PFSK-1 (cell line): ENCODE data around the gene CD4.

ENCODE experiments used
- FOXP2 ChIP-seq: optimal IDR thresholded peaks from 2 replicates; pipeline ENCODE3; 2011; ENCODE audit warnings: borderline replicate concordance, control low read depth, inconsistent platforms; ENCODE audit not compliant: insufficient read depth; ENCODE audit errors: extremely low read length, extremely low read depth
- POLR2AphosphoS5 ChIP-seq: IDR thresholded peaks from 2 replicates; pipeline ENCODE4 v1.6.1; 2012; ENCODE audit warnings: low read depth, mild to moderate bottlenecking, control low read depth, low read length, moderate library complexity
- SIN3A ChIP-seq: IDR thresholded peaks from 2 replicates; pipeline ENCODE4 v1.6.1; 2012; ENCODE audit warnings: mild to moderate bottlenecking, low read length, moderate library complexity, borderline replicate concordance; ENCODE audit not compliant: insufficient read depth
- TAF1 ChIP-seq: IDR thresholded peaks from 2 replicates; pipeline ENCODE4 v1.6.1; 2012; ENCODE audit warnings: low read length, control low read depth, borderline replicate concordance; ENCODE audit not compliant: insufficient read depth
- TF ChIP-seq, protein P1 (sequence below), 2 experiments: IDR thresholded peaks; 2 replicates each; pipeline versions ENCODE4 v1.6.1 to v1.8.0; 2011 to 2012; ENCODE audit warnings: low read depth in 2 of 2, low read length in 2 of 2, control low read depth in 1 of 2, inconsistent platforms in 1 of 2, mild to moderate bottlenecking in 1 of 2, moderate library complexity in 1 of 2; ENCODE audit not compliant: insufficient read depth in 1 of 2

DNA sequence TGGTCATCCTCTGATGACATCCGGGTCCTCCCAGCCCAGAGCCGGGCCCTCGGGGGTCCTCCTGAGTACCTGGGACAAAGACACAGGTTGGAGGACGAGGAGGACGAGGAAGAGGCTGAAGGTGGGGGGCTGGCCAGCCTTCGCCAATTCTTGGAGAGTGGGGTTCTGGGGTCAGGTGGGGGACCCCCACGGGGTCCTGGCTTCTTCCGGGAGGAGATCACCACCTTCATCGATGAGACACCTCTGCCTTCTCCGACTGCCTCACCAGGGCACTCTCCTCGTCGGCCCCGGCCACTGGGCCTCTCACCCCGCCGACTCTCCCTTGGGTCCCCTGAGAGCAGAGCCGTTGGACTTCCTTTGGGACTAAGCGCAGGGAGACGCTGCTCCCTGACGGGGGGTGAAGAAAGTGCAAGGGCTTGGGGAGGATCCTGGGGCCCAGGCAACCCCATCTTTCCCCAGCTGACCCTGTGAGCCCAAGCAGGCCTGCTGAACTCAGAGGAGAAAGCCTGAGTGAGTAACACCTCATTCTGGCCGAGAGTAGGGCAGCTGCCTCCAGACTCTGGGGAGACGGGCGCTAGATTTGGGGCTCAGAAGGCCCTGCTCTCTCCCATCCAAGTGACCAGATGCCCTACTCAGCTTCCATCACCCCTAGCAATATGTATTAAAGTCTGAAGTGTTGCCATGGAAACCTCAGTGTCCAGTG, 37.6 kb downstream of the CD4 start:
- TF ChIP-seq POLR2AphosphoS5 (no peak), FOXP2 (no peak), SIN3A (no peak), TAF1 (no peak)
- TF ChIP-seq, protein P1, sequence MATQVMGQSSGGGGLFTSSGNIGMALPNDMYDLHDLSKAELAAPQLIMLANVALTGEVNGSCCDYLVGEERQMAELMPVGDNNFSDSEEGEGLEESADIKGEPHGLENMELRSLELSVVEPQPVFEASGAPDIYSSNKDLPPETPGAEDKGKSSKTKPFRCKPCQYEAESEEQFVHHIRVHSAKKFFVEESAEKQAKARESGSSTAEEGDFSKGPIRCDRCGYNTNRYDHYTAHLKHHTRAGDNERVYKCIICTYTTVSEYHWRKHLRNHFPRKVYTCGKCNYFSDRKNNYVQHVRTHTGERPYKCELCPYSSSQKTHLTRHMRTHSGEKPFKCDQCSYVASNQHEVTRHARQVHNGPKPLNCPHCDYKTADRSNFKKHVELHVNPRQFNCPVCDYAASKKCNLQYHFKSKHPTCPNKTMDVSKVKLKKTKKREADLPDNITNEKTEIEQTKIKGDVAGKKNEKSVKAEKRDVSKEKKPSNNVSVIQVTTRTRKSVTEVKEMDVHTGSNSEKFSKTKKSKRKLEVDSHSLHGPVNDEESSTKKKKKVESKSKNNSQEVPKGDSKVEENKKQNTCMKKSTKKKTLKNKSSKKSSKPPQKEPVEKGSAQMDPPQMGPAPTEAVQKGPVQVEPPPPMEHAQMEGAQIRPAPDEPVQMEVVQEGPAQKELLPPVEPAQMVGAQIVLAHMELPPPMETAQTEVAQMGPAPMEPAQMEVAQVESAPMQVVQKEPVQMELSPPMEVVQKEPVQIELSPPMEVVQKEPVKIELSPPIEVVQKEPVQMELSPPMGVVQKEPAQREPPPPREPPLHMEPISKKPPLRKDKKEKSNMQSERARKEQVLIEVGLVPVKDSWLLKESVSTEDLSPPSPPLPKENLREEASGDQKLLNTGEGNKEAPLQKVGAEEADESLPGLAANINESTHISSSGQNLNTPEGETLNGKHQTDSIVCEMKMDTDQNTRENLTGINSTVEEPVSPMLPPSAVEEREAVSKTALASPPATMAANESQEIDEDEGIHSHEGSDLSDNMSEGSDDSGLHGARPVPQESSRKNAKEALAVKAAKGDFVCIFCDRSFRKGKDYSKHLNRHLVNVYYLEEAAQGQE (IDR thresholded peaks at IDR 0.05; ENCODE audit: insufficient read depth in 1 of 2, low read depth in 2 of 2, low read length in 2 of 2), result no peak
